Upper lobe of left lung (tissue), 6 donors: Measurements from ENCODE around the gene LINS1. TPM values are rescaled to one million over a fixed set of nuclear protein-coding genes. Genes with fewer than 3 reads are reported as not detected.

Source experiments
- ATAC-seq, 2 donors: fragments of 200-7000 bp; cut with Tn5 transposase; one replicate each; pipeline ENCODE4 v1.9.1; 2022; ENCODE audit warnings: mild to moderate bottlenecking in 2 of 2, moderate library complexity in 2 of 2; ENCODE audit not compliant: low FRiP score in 2 of 2
- DNase-seq, 2 donors: peaks; one replicate each; pipeline ENCODE4 v3.0.0-alpha.2; 2019 to 2020
- H3K27ac ChIP-seq, 4 donors: fragments of 200-600 bp; sonication (generic); one replicate each; pipeline ENCODE4 v1.5.1; 2016 to 2019
- H3K27me3 ChIP-seq, 4 donors: fragments of 200-600 bp; sonication (generic); one replicate each; pipeline ENCODE4 v1.5.1; 2017 to 2019
- H3K36me3 ChIP-seq, 4 donors: fragments of 200-600 bp; sonication (generic); one replicate each; pipeline ENCODE4 v1.5.1; 2016 to 2019
- H3K4me1 ChIP-seq, 4 donors: fragments of 200-600 bp; sonication (generic); one replicate each; pipeline ENCODE4 v1.5.1; 2018 to 2019
- H3K4me3 ChIP-seq, 4 donors: fragments of 200-600 bp; sonication (generic); one replicate each; pipeline ENCODE4 v1.5.1; 2017 to 2019; ENCODE audit warnings: mild to moderate bottlenecking in 2 of 4, moderate library complexity in 1 of 4
- H3K9me3 ChIP-seq, 4 donors: fragments of 200-600 bp; sonication (generic); one replicate each; pipeline ENCODE4 v1.5.1; 2018 to 2019
- EP300 ChIP-seq, 4 donors: sonication (generic); formaldehyde crosslinking; IDR thresholded peaks; one replicate each; pipeline ENCODE4 v1.5.1; 2017; ENCODE audit warnings: antibody characterized with exemption in 4 of 4, control low read depth in 2 of 4
- POLR2A ChIP-seq, 4 donors: fragments of 450-650 bp; IDR thresholded peaks; one replicate each; pipeline ENCODE4 v1.5.1; 2016 to 2017; ENCODE audit warnings: antibody characterized with exemption in 4 of 4, mild to moderate bottlenecking in 2 of 4
- POLR2AphosphoS5 ChIP-seq, 2 donors: sonication (generic); formaldehyde crosslinking; IDR thresholded peaks; one replicate each; pipeline ENCODE4 v1.5.1; 2017; ENCODE audit warnings: antibody characterized with exemption in 2 of 2
- WGBS, 2 donors: methylation state at CpG; one replicate each; pipeline ENCODE4 v1.1.5; 2017 to 2018; 5-methylcytosine and 5-hydroxymethylcytosine counted together
- total RNA-seq, 6 donors: library from RNA; depleted of rRNA in 4 of 6; stranded (reverse); fragments of >200 nt in 4 of 6; gene quantifications; one replicate each; pipeline versions ENCODE4 v1.1.0 to v1.2.1, GENCODE V29; 2016 to 2021
- TF ChIP-seq, protein P1 (sequence below), 6 experiments: fragments of 450-650 bp in 4 of 6; fragments of 200-600 bp in 2 of 6; sonication (generic) in 2 of 6; IDR thresholded peaks; one replicate each; pipeline ENCODE4 v1.5.1; 2016 to 2019; ENCODE audit warnings: antibody characterized with exemption in 6 of 6
- donor health status: DM: no; HTN: no; CAD: no; lungs with moderate emphysema.
- donor health status: DM: no; HTN: yes; CAD: no; lungs with severe emphysema.

LINS1 gene
- total RNA-seq, 6 donors from 2014 or later: 11.8 to 43.0 (median 18.2) TPM

GRCh38 chr15:100569391-100569790 is 32.6 kb downstream of the LINS1 start:
- 80 to 81% methylated on average over 8 of the region's 8 CpGs for WGBS, 2 donors
- no peak for DNase-seq
- no peak overlapping the region for H3K27ac ChIP-seq
- H3K36me3 ChIP-seq: peaks cover 0 to 36% (median 10%) of the 10 kb centered on the region in 4 donors
- no peak for TF ChIP-seq POLR2A (IDR thresholded peaks at IDR 0.05)
- no peak for TF ChIP-seq POLR2AphosphoS5 (IDR thresholded peaks at IDR 0.05)
- no peak for TF ChIP-seq EP300 (IDR thresholded peaks at IDR 0.05)
- TF ChIP-seq, protein P1, sequence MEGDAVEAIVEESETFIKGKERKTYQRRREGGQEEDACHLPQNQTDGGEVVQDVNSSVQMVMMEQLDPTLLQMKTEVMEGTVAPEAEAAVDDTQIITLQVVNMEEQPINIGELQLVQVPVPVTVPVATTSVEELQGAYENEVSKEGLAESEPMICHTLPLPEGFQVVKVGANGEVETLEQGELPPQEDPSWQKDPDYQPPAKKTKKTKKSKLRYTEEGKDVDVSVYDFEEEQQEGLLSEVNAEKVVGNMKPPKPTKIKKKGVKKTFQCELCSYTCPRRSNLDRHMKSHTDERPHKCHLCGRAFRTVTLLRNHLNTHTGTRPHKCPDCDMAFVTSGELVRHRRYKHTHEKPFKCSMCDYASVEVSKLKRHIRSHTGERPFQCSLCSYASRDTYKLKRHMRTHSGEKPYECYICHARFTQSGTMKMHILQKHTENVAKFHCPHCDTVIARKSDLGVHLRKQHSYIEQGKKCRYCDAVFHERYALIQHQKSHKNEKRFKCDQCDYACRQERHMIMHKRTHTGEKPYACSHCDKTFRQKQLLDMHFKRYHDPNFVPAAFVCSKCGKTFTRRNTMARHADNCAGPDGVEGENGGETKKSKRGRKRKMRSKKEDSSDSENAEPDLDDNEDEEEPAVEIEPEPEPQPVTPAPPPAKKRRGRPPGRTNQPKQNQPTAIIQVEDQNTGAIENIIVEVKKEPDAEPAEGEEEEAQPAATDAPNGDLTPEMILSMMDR (IDR thresholded peaks at IDR 0.05): no peak
- ATAC-seq: no peak
- no peaks in the 10 kb centered on the region for H3K27me3 ChIP-seq
- no peaks in the 10 kb centered on the region for H3K9me3 ChIP-seq
- H3K4me1 ChIP-seq: no peaks in the 10 kb centered on the region
- no peak overlapping the region for H3K4me3 ChIP-seq

GRCh38 chr15:100566850-100567628 is 34.9 kb downstream of the LINS1 start:
- ATAC-seq: no peak
- no peaks in the 10 kb centered on the region for H3K27me3 ChIP-seq

GRCh38 chr15:100565591-100565990 is 36.4 kb downstream of the LINS1 start:
- ATAC-seq (peak in 1 of 2 donors; percentile 46), DNase-seq (no peak)
- H3K27ac ChIP-seq: no peak overlapping the region
- H3K4me3 ChIP-seq: no peak overlapping the region
- H3K27me3 ChIP-seq: no peaks in the 10 kb centered on the region
- H3K36me3 ChIP-seq: peaks cover 0 to 13% (median 6%) of the 10 kb centered on the region in 4 donors
- H3K4me1 ChIP-seq: no peaks in the 10 kb centered on the region
- no peak for TF ChIP-seq POLR2A (IDR thresholded peaks at IDR 0.05)
- TF ChIP-seq EP300 (IDR thresholded peaks at IDR 0.05): no peak
- TF ChIP-seq POLR2AphosphoS5 (IDR thresholded peaks at IDR 0.05): no peak
- TF ChIP-seq, protein P1 (IDR thresholded peaks at IDR 0.05): no peak
- no peaks in the 10 kb centered on the region for H3K9me3 ChIP-seq
- 72 to 78% methylated on average over 3 of the region's 3 CpGs for WGBS, 2 donors

More at GRCh38 chr15:100566850-100567628, 34.9 kb downstream of the LINS1 start:
- TF ChIP-seq, protein P1 (IDR thresholded peaks at IDR 0.05): no peak
- TF ChIP-seq POLR2AphosphoS5 (IDR thresholded peaks at IDR 0.05) (no peak), EP300 (IDR thresholded peaks at IDR 0.05) (no peak), POLR2A (IDR thresholded peaks at IDR 0.05) (no peak)
- Histone ChIP-seq H3K4me3 (no peak overlapping the region), H3K27ac (no peak overlapping the region), H3K36me3 (peaks cover 0 to 20% (median 8%) of the 10 kb centered on the region in 4 donors), H3K4me1 (no peaks in the 10 kb centered on the region), H3K9me3 (no peaks in the 10 kb centered on the region)
- 96% methylated on average over 6 of the region's 6 CpGs for WGBS, 2 donors
- no peak for DNase-seq

DNA sequence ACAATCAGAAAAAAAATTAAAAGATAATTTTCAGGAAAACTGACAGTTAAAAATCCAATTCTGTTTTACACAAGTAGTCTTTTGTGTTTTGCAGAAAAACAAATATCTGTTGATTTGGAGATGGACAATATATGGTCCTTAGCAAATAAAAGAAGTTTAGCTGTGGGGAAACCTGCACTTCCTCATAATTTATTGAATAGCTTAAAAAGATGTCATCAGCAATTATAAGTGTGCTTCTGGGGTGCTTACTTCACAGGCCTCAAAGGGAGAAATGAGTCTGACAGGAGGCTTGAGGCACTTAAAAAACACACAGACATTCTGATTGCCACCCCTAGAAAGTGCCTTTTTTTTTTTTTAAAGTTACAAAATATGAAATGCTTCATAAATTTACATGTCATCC is 41.7 kb downstream of the LINS1 start:
- peaks cover 0 to 4% (median 1%) of the 10 kb centered on the region in 4 donors for H3K4me1 ChIP-seq
- no peak for DNase-seq
- peak overlapping the region in 1 of 4 donors; percentile 1 for H3K27ac ChIP-seq
- no peaks in the 10 kb centered on the region for H3K36me3 ChIP-seq
- peaks cover 0 to 5% (median 0%) of the 10 kb centered on the region in 4 donors for H3K9me3 ChIP-seq
- TF ChIP-seq POLR2AphosphoS5 (IDR thresholded peaks at IDR 0.05) (no peak), EP300 (IDR thresholded peaks at IDR 0.05) (no peak), POLR2A (IDR thresholded peaks at IDR 0.05) (no peak)
- TF ChIP-seq, protein P1 (IDR thresholded peaks at IDR 0.05): no peak
- ATAC-seq: no peak
- H3K4me3 ChIP-seq: no peak overlapping the region
- no peaks in the 10 kb centered on the region for H3K27me3 ChIP-seq
